D721Med (cell line): ENCODE measurements around the gene MTCH1.

Experiments used
- DNase-seq: peaks from one replicate; pipeline ENCODE4 v3.0.0; 2011; ENCODE audit warnings: low spot score; ENCODE audit not compliant: insufficient read length
- FAIRE-seq: peaks from 2 replicates; lab custom pipeline; 2011; peaks lifted over from hg19 to GRCh38; lab: Jason Lieb, UNC
- TF ChIP-seq, protein P1 (sequence below): IDR thresholded peaks from 2 replicates; pipeline ENCODE4 v1.5.1; 2012; ENCODE audit warnings: mild to moderate bottlenecking, control low read depth; ENCODE audit not compliant: insufficient read depth; ENCODE audit errors: missing control alignments

MTCH1 gene

GRCh38 chr6:36983538-36983937 is 2.5 kb downstream of the MTCH1 start:
- DNase-seq (no peak), FAIRE-seq (no peak)
- TF ChIP-seq, protein P1, sequence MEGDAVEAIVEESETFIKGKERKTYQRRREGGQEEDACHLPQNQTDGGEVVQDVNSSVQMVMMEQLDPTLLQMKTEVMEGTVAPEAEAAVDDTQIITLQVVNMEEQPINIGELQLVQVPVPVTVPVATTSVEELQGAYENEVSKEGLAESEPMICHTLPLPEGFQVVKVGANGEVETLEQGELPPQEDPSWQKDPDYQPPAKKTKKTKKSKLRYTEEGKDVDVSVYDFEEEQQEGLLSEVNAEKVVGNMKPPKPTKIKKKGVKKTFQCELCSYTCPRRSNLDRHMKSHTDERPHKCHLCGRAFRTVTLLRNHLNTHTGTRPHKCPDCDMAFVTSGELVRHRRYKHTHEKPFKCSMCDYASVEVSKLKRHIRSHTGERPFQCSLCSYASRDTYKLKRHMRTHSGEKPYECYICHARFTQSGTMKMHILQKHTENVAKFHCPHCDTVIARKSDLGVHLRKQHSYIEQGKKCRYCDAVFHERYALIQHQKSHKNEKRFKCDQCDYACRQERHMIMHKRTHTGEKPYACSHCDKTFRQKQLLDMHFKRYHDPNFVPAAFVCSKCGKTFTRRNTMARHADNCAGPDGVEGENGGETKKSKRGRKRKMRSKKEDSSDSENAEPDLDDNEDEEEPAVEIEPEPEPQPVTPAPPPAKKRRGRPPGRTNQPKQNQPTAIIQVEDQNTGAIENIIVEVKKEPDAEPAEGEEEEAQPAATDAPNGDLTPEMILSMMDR: no peak

DNA sequence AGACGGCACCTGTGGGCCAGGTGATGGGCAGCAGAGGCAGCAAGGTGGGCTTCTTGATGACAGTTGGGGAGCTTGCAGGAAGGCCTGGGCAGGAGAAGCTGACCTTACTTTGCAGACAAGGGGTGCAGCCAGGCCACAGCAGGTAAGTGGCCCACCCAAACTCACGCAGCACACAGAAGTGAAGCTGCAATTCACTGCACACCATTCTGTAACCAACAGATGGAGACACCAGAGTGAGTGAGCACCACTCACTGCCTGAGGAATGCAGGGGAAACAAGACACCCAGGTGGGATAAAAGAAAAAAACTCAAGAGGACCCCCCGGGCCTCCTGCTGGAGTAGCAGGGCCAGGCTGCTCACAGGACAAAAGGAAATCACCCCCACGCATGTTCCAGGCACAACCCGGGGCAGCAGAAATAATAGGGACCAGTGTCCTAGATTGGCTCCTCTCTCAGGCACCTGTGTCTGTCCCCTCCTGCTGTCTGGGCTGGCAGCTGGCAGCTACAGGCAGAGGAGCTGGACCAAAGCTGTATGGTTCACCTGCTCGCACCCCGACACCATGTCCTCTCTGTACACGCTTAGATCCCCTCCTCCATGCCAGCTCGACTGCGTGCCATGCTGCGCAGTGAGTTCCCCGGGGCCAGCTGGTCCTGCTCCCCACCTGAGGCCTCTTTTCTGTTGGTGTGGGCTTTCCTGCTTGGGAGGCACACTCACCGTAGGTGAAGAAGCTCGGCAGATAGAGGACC is 4.9 kb downstream of the MTCH1 start:
- TF ChIP-seq, protein P1: no peak
- FAIRE-seq: no peak
- no peak for DNase-seq

DNA sequence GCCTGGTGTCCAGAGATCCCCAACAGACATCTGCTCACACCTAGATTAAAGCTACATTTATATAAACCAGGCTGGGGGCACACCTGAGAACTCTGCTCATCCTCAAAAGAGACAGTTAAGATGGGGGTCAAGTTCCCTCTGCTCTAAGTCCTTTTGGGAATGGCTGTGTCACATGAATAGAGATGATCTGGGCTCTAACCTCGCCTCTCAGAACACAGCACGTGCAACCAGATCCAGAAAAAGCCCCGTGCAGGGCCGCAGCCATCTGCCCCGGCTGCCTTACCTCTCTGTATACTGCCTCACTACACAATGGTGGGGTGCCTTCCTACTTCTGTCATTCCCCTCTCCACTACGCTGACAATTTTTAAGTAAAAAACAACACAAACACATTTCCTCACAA is 5.9 kb downstream of the MTCH1 start:
- no peak for FAIRE-seq
- TF ChIP-seq, protein P1: no peak
- DNase-seq: no peak

DNA sequence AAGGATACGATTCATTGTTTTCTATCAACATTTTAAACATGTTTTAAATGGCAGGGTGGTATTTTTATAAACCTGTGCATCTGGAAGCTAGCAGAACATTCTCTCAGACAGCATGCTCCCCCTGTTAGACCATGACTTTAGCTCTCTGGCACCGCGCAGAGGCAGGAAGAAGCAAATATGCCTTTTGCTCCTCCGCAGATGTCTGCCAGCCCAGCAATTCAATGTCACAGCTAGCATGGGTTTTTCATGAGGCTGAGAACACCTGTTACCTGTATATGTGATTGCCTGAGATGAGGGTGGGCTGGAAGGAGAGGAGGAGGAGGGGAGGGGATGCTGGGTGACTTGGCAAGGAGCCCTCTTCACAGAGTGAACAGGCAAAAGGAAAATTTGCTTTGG is 6.7 kb downstream of the MTCH1 start:
- TF ChIP-seq, protein P1: peak; percentile 64
- FAIRE-seq: no peak
- DNase-seq: no peak

GRCh38 chr6:36978421-36979346 is 7.3 kb downstream of the MTCH1 start:
- DNase-seq (no peak), FAIRE-seq (no peak)
- TF ChIP-seq, protein P1: no peak

- TF ChIP-seq, protein P1: peak; percentile 7
- DNase-seq (no peak), FAIRE-seq (no peak)
Observed at GRCh38 chr6:36977470-36977941, 8.5 kb downstream of the MTCH1 start.
